H1 (cell line): ENCODE data around the gene IQGAP1. TPM values are rescaled to one million over a fixed set of nuclear protein-coding genes. Genes with fewer than 3 reads are reported as not detected.

Experiments
- CTCF ChIA-PET: fragments of 300-600 bp; sonication (Branson Sonifier 250); formaldehyde crosslinking; loops from one replicate; lab custom pipeline; 2021; ENCODE audit not compliant: partially characterized antibody; lab: Charles Lee
- POLR2A ChIA-PET: fragments of 300-600 bp; sonication (Branson Sonifier 250); formaldehyde crosslinking; loops from one replicate; lab custom pipeline; 2021; ENCODE audit warnings: inconsistent platforms; ENCODE audit not compliant: partially characterized antibody; lab: Charles Lee
- DNase-seq, 2 experiments: peaks; one replicate each; pipeline versions ENCODE4 v3.0.0 to v3.0.0-alpha.2; 2010 to 2022; ENCODE audit warnings: low spot score in 2 of 2, low read depth in 1 of 2, mixed read lengths in 1 of 2
- FAIRE-seq: peaks from 2 replicates; lab custom pipeline; 2011; peaks lifted over from hg19 to GRCh38; lab: Jason Lieb, UNC
- H2AFZ ChIP-seq: 2 replicates; pipeline ENCODE4 v1.8.1; 2012; ENCODE audit warnings: low read length, inconsistent platforms
- H2AK5ac ChIP-seq: 2 replicates; pipeline ENCODE4 v1.6.1; 2013; ENCODE audit warnings: low read depth, low read length
- H2BK120ac ChIP-seq: replicated peaks from 2 replicates; pipeline ENCODE3; 2013; ENCODE audit warnings: low read depth, low read length, inconsistent platforms
- H2BK12ac ChIP-seq: 2 replicates; pipeline ENCODE4 v1.6.1; 2013; ENCODE audit warnings: low read depth, low read length
- H2BK15ac ChIP-seq: 2 replicates; pipeline ENCODE4 v1.6.1; 2013; ENCODE audit warnings: low read length
- H2BK20ac ChIP-seq: 2 replicates; pipeline ENCODE4 v1.6.1; 2013; ENCODE audit warnings: low read length
- H2BK5ac ChIP-seq: 2 replicates; pipeline ENCODE4 v1.6.1; 2013; ENCODE audit warnings: low read depth, low read length
- H3K14ac ChIP-seq: 2 replicates; pipeline ENCODE4 v1.6.1; 2013; ENCODE audit warnings: inconsistent platforms; ENCODE audit not compliant: insufficient read length
- H3K18ac ChIP-seq: 2 replicates; pipeline ENCODE4 v1.6.1; 2013; ENCODE audit warnings: low read length; ENCODE audit errors: extremely low read depth
- H3K23ac ChIP-seq: 2 replicates; pipeline ENCODE4 v1.6.1; 2013; ENCODE audit warnings: inconsistent platforms; ENCODE audit not compliant: insufficient read length
- H3K23me2 ChIP-seq: 2 replicates; pipeline ENCODE4 v1.6.1; 2013; ENCODE audit warnings: low read depth, low read length
- H3K27ac ChIP-seq: 2 replicates; pipeline ENCODE4 v1.6.1; 2011; ENCODE audit warnings: low read depth, low read length, inconsistent platforms
- H3K27me3 ChIP-seq, 4 experiments: replicated peaks in 1 of 4; 1 replicate in 1 of 4; 2 replicates in 3 of 4; pipeline versions ENCODE4 v1.6.1 to v1.8.1; 2011 to 2013; ENCODE audit warnings: low read length in 3 of 4, mild to moderate bottlenecking in 3 of 4, inconsistent platforms in 2 of 4, mixed read lengths in 2 of 4, moderate library complexity in 1 of 4; ENCODE audit not compliant: control insufficient read depth in 3 of 4, insufficient read depth in 3 of 4; ENCODE audit errors: extremely low read depth in 1 of 4
- H3K36me3 ChIP-seq, 4 experiments: 2 replicates each; pipeline versions ENCODE4 v1.6.1 to v1.8.1; 2011 to 2013; ENCODE audit warnings: mild to moderate bottlenecking in 4 of 4, low read length in 3 of 4, moderate library complexity in 2 of 4, control low read depth in 1 of 4, inconsistent platforms in 1 of 4; ENCODE audit not compliant: insufficient read depth in 4 of 4, control insufficient read depth in 2 of 4
- H3K4ac ChIP-seq: replicated peaks from 2 replicates; pipeline ENCODE3; 2013; ENCODE audit warnings: low read length, low read depth, mixed read lengths, inconsistent platforms; ENCODE audit not compliant: insufficient read length
- H3K4me1 ChIP-seq, 4 experiments: replicated peaks in 1 of 4; 1 replicate in 1 of 4; 2 replicates in 3 of 4; pipeline versions ENCODE4 v1.6.1 to v1.8.1; 2011 to 2013; ENCODE audit warnings: low read length in 3 of 4, inconsistent platforms in 2 of 4, mixed read lengths in 1 of 4; ENCODE audit not compliant: insufficient read depth in 4 of 4, control insufficient read depth in 3 of 4
- H3K4me2 ChIP-seq, 2 experiments: 2 replicates each; pipeline versions ENCODE4 v1.6.1 to v1.8.1; 2011 to 2013; ENCODE audit warnings: low read depth in 2 of 2, low read length in 2 of 2, control low read depth in 1 of 2, inconsistent platforms in 1 of 2, mild to moderate bottlenecking in 1 of 2; ENCODE audit not compliant: insufficient read depth in 1 of 2
- H3K4me3 ChIP-seq, 4 experiments: fragments of 200-600, 300-600 bp in 1 of 4; sonication (generic), shearing (Covaris generic), sonication (Bioruptor Twin) in 1 of 4; 2 replicates each; pipeline versions ENCODE4 v1.5.1 to v1.8.1; 2011 to 2016; ENCODE audit warnings: low read length in 4 of 4, low read depth in 3 of 4, control low read depth in 2 of 4, inconsistent platforms in 2 of 4, mild to moderate bottlenecking in 2 of 4, mixed read lengths in 1 of 4, moderate library complexity in 1 of 4; ENCODE audit not compliant: insufficient read depth in 2 of 4; ENCODE audit errors: extremely low read depth in 1 of 4
- H3K56ac ChIP-seq: replicated peaks from 2 replicates; pipeline ENCODE3; 2013; ENCODE audit warnings: low read depth, mild to moderate bottlenecking, mixed read lengths, low read length, inconsistent platforms; ENCODE audit not compliant: insufficient read length
- H3K79me1 ChIP-seq: 2 replicates; pipeline ENCODE4 v1.6.1; 2013; ENCODE audit warnings: low read depth, low read length, control low read depth
- H3K79me2 ChIP-seq, 2 experiments: 2 replicates each; pipeline versions ENCODE4 v1.6.1 to v1.8.1; 2012 to 2013; ENCODE audit warnings: low read length in 2 of 2, mild to moderate bottlenecking in 2 of 2, inconsistent platforms in 1 of 2; ENCODE audit not compliant: insufficient read depth in 2 of 2, control insufficient read depth in 1 of 2
- H3K9ac ChIP-seq, 4 experiments: replicated peaks in 1 of 4; 1 replicate in 1 of 4; 2 replicates in 3 of 4; pipeline versions ENCODE4 v1.6.1 to v1.8.1; 2011 to 2013; ENCODE audit warnings: low read depth in 3 of 4, low read length in 3 of 4, control low read depth in 2 of 4, mild to moderate bottlenecking in 2 of 4, moderate library complexity in 2 of 4, inconsistent platforms in 1 of 4; ENCODE audit errors: extremely low read depth in 1 of 4
- H3K9me3 ChIP-seq, 2 experiments: 2 replicates each; pipeline versions ENCODE4 v1.6.1 to v1.8.1; 2012 to 2013; ENCODE audit warnings: mild to moderate bottlenecking in 2 of 2, moderate library complexity in 2 of 2, control low read depth in 1 of 2, inconsistent platforms in 1 of 2, low read depth in 1 of 2, low read length in 1 of 2, mixed read lengths in 1 of 2; ENCODE audit not compliant: insufficient read depth in 2 of 2
- H4K20me1 ChIP-seq, 2 experiments: replicated peaks in 1 of 2; 2 replicates each; pipeline versions ENCODE3 to v1.8.1; 2011 to 2013; ENCODE audit warnings: inconsistent platforms in 2 of 2, low read length in 2 of 2, mild to moderate bottlenecking in 1 of 2; ENCODE audit not compliant: insufficient read depth in 2 of 2, control insufficient read depth in 1 of 2
- H4K5ac ChIP-seq: 2 replicates; pipeline ENCODE4 v1.6.1; 2013; ENCODE audit warnings: low read length, low read depth, mixed read lengths, inconsistent platforms; ENCODE audit not compliant: insufficient read length
- H4K8ac ChIP-seq: 2 replicates; pipeline ENCODE4 v1.8.0; 2013; ENCODE audit warnings: mild to moderate bottlenecking, moderate library complexity, low read length, inconsistent platforms; ENCODE audit not compliant: insufficient read depth; ENCODE audit errors: extremely low read depth
- H4K91ac ChIP-seq: replicated peaks from 2 replicates; pipeline ENCODE3; 2013; ENCODE audit warnings: low read length, mixed read lengths, inconsistent platforms; ENCODE audit not compliant: insufficient read length
- CREB1 ChIP-seq: IDR thresholded peaks from 2 replicates; pipeline ENCODE4 v1.6.1; 2012; ENCODE audit warnings: inconsistent platforms
- CTBP2 ChIP-seq: IDR thresholded peaks from 2 replicates; pipeline ENCODE4 v1.7.0; 2011; ENCODE audit warnings: borderline replicate concordance, mild to moderate bottlenecking, moderate library complexity, mixed read lengths, low read length; ENCODE audit not compliant: insufficient read depth, insufficient read length
- KDM5A ChIP-seq: fragments of 200-600 bp; IDR thresholded peaks from 2 replicates; pipeline ENCODE4 v1.7.1; 2012; ENCODE audit warnings: mild to moderate bottlenecking, low read length, inconsistent platforms, mixed read lengths
- WGBS, 2 experiments: shearing (Covaris generic) in 1 of 2; methylation state at CpG; one replicate each; pipeline versions ENCODE4 v1.1.6 to v1.1.7; 2013 to 2015; ENCODE audit warnings: low lambda C conversion rate in 2 of 2, mixed read lengths in 2 of 2, inconsistent platforms in 1 of 2, low coverage in 1 of 2, missing lambda C conversion rate in 1 of 2; ENCODE audit not compliant: insufficient replicate concordance in 2 of 2, insufficient coverage in 1 of 2, insufficient read length in 1 of 2; ENCODE audit errors: extremely low coverage in 1 of 2, missing lambda C conversion rate in 1 of 2; 5-methylcytosine and 5-hydroxymethylcytosine counted together
- polyA plus RNA-seq, 7 experiments: library from polyadenylated mRNA; depleted of rRNA in 3 of 7; stranded (reverse) in 5 of 7; unstranded in 2 of 7; fragments of >200 nt in 5 of 7; fragments of 200-250 nt in 2 of 7; gene quantifications; 1 replicate in 5 of 7; 2 replicates in 1 of 7; 4 replicates in 1 of 7; pipeline versions ENCODE4 v1.2.1 to v1.2.3, GENCODE V29; 2011 to 2013; ENCODE audit warnings: missing spikeins in 2 of 7, mixed read lengths in 2 of 7
- total RNA-seq: library from RNA; stranded (reverse); fragmentation: NEBNext Ultra II Directional; extraction: Animal tissue kit (Norgen Biotek cat#: 25700); gene quantifications from 2 replicates; pipeline ENCODE4 v1.2.1, GENCODE V29; 2021

The IQGAP1 gene
- total and polyA plus RNA-seq, 2 of the 8 experiments (the other 6 are each of a cell fraction or from before 2014, with no cell fraction given), result 56.0 to 138 TPM

DNA sequence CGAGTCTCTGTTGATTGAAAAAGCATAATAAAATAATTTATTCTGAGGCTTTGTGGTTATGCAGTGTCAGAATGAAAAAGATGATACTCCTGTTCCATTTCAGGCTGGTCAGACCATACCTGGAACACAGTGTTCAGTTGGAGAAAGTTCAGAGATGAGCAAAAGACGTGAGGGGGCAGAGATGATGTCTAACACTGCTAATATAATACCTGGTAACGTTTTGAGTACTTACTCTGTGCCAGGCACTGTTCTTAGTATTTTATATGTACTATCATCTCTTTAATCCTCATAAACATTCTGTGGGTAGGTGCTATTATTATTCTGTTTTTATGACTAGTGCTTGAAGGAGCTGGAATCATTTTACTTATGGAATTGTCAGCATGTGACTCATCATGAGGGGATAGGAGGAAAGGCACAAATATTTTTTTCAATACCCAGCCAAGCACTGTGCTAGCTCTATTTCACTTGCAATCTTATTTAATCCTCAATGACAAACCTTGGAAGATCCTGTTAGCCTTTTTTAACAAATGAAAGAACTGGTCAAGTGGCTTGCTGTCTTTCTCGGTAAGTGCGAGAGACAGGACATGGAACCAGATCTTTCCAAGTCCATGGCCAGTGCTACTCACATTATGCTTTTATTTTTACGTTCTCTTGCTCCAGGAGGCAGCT is 31.8 kb downstream of the IQGAP1 start:
- Histone ChIP-seq H3K9ac (no peak overlapping the region), H2AFZ (no peak overlapping the region), H3K9me3 (no peaks in the 10 kb centered on the region), H3K23me2 (no peaks in the 10 kb centered on the region), H3K79me2 (peaks cover 8 to 88% of the 10 kb centered on the region in 2 experiments; a peak in 3 of 4 replicates), H2BK5ac (peak overlapping the region; percentile 32; the same call in 1 of the 2 replicates), H4K20me1 (no peaks in the 10 kb centered on the region), H3K79me1 (peaks cover 6% of the 10 kb centered on the region; the same call in 1 of the 2 replicates), H3K4ac (no peak overlapping the region), H3K23ac (no peak overlapping the region), H3K14ac (no peak overlapping the region), H2BK120ac (no peak overlapping the region), H3K56ac (no peak overlapping the region), H2BK20ac (no peak overlapping the region), H2BK15ac (no peak overlapping the region), H4K91ac (no peak overlapping the region), H2BK12ac (no peak overlapping the region), H3K27me3 (no peaks in the 10 kb centered on the region), H3K36me3 (no peaks in the 10 kb centered on the region), H3K27ac (no peak overlapping the region), H3K4me2 (peak overlapping the region; percentile 25 to 31; a peak in 1 of 4 replicates), H4K5ac (no peak overlapping the region), H4K8ac (no peak overlapping the region), H3K4me3 (peak overlapping the region in 1 of 4 experiments; percentile 2; a peak in 1 of 8 replicates), H2AK5ac (peak overlapping the region; percentile 31; the same call in 1 of the 2 replicates), H3K18ac (no peak overlapping the region), H3K4me1 (peaks cover 0 to 9% (median 5%) of the 10 kb centered on the region in 4 experiments; a peak in 6 of 7 replicates)
- FAIRE-seq, result no peak
- WGBS, 2 experiments, result 72% methylated on average over 6 of the region's 6 CpGs; no CpG with 5 or more reads in 1 of the 2 experiments
- POLR2A ChIA-PET, result interaction anchor here (0.6 kb wide), 1 partner anchor 148 kb away, joined by 3 read pairs; no protein-coding TSS in a partner anchor
- CTCF ChIA-PET, result interaction anchor here (0.9 to 1.3 kb wide), 2 partner anchors 57 to 99 kb away, joined by 3 read pairs; no protein-coding TSS in a partner anchor
- DNase-seq, result no peak
- TF ChIP-seq CTBP2, result no peak
- no peak for TF ChIP-seq KDM5A
- TF ChIP-seq CREB1, result no peak
